ENCODE results near the gene PAGE3.

PAGE3 gene, protein sequence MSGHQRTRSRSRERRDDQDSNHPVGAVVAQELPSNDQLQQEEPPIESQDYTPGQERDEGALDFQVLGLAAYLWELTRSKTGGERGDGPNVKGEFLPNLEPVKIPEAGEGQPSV

DNA sequence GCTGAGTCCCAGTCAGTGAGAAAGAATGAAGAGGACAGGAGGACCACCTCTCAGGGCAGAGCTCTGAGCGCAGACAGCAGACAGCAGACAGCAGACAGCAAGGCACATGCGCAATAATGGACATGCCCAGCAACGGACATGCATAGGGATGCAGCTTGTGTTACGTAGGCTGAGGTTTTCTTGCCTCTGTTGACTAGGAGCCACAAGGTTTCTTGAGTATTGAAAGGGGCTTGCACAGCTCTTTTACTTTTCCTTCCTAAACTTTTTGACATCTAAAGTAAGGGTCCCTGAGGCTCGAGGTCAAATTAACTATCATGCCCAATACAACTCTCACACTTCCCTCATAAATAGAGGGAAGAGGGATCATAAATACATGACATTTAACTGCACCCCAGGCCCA lies at the start of gene PAGE3:
Gene PAGE3, minus strand, starts transcription at position 101 of the 400 bp plus-strand sequence. CDS start 1,013 bp downstream, outside the sequence.
- DNase-seq (ENCODE audit: low read depth in 3 of 3): no peak

DNA sequence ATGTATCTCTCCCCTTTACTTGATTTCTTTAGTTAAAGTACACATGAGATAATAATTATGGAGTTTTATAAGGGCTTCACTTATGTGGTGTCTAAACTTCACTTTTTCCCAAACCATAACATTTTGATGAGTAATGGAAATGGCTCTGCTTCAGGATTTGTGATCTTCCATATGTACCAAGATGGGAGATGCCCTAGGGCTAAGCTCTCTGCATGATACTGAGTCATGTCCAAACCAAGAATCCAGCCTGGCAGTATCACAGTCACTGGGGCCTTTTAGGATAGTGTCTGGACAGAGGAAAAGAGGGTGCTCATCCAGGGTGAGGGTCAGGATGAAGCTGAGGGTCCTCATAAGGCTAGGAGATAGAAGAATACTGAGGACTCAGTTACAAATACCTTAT lies 47.9 kb upstream of the PAGE3 start:
- DNase-seq (ENCODE audit: low read depth in 3 of 3): no peak

DNA sequence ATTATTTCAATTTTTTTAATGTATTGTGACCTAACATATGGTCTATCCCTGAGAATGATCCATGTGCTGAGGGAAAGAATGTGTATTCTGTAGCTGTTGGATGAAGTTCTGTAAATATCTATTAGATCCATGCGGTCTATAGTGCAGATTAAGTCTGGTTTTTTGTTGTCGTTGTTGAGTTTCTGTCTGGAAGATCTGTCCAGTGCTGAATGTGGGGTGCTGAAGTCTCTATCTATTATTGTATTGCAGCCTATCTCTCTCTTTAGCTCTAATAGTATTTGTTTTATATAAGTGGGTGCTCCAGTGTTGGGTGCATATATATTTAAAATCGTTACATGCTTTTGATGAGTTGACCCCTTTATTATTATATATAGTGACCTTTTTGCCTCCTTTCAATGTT lies 26.2 kb upstream of the PAGE3 start:
- DNase-seq (ENCODE audit: low read depth in 3 of 3): no peak

DNA sequence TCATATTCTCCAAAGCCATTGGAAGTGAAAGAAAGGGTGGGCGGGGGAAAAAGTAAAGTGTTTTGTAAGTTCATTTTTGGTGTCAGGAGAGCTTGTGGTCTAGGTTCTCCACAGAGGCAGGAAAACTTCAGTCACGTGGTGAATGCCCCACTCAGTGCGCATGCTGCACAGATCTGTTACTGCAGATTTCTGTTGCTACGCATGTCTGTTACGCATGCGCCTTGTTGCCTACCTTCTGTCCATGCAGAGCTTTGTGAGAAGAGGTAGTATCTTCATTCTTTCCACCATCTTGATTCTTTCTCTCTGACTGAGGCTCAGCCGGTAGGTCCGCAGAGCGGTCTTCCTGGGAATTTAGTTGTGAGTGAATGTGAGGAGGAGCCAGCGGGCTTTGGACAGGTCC lies 15.1 kb upstream of the PAGE3 start:
- DNase-seq (ENCODE audit: low read depth in 3 of 3): no peak

DNA sequence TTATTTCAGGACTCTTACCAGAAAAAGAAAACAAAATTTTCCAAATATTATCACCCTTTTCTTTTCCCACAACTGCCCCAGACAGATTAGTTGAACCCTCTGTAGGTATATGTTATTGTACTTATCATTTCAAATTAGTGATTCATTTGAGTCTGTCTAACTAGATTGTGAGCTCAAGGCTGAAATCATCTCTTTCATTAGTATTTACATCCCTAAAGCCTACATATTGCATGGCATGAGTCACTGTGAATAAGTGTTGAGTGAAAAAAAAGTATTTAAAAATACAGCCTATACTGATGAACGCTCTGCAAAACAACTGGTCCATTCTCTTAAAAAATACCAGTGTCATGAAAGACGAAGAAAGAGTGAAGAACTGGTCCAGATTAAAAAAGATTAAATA lies 3.9 kb downstream of the PAGE3 start:
- no peak for DNase-seq (ENCODE audit: low read depth in 3 of 3)

DNA sequence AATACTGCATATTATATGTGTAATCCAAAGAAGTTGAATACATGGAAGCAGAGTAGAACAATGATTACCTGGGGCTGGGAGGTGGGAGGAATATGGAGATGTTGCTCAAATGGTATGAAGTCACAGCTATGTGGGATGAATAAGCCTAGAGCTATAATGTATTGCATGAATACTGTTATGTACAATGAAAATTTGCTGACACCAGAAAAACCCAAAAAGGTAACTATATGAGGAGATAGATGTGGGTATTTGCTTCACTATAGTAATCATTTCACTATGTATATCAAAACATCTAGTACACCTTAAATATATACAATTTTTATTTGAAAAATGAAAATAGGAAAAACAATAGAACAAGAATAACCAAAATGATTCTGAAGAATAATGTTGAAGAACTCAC lies 11.2 kb downstream of the PAGE3 start:
- no peak for DNase-seq (ENCODE audit: low read depth in 3 of 3)

DNA sequence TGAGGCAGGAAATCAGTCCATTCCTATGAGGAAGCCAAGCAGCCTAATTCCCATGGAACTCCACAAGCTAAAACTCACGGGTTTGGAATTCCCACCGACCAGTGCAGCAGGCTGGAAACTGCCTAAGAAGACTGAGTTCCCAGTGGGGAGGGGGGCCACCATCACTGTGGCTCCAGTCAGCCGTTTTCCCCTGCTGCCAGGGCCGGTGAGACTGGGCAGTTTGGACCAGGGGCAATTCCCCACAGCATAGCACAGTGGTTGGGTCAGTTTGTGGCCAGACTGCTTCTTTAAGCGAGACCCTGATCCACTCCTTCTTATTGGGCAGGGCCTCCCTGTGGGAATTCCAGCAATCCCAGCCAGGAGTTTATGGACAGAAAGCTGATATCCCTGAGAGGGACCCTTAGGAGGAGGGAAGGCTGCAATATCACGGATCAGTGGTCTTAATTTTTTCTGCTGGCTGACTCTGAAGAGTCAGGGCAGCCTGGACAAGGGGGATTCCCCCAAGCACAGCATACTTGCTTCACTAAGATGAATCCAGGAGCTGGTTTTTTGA lies 23.9 kb downstream of the PAGE3 start:
- DNase-seq (ENCODE audit: low read depth in 3 of 3): no peak

DNA sequence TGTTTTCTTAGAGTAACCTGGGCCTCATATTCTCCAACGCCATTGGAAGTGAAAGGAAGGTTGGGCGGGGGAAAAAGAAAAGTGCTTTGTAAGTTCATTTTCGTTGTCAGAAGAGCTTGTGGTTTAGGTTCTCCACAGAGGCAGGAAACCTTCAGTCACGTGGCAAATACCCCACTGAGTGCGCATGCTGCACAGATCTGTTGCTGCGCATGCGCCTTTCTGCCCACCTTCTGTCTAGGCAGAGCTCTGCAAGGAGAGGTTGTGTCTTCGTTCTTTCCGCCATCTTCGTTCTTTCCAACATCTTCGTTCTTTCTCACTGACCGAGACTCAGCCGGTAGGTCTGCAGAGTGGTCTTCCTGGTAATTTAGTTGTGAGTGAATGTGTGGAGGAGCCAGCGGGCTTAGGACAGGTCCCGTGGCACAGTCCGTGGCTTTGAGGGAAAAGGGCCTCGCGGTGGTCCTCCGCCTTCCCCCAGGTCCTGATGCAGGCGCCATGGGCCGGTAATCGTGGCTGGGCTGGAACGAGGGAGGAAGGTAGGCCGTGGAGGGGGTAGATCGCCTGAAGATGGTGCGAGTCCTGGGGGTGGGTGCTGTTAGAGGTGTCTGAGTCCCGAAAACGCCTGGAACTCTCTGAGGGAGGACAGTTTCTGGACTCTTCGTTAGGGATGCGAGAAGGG lies 44.5 kb downstream of the PAGE3 start, which contains the start of gene PAGE5:
Gene PAGE5, plus strand, starts transcription at position 228 of the 676 bp plus-strand sequence. CDS start 1,037 bp downstream, outside the sequence.
- DNase-seq (ENCODE audit: low read depth in 3 of 3): no peak

DNA sequence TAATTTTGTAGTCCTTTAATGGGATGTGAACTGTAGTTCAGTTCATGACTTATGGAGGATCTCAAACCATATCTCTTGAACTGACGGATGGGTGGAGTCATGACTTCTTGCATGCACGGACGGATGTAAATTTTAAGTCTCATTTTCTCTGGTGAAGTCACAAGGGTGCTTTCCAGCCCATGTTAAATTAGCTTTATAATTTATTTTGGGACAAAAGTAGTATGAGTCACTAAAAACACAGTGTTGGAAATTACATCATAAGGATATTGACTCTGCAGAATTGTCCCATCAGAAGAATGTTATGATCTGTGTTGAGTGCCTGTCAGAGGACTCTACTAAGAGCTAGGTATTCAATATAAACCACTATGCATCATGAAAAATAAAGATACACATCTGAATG lies 51.3 kb downstream of the PAGE3 start:
- DNase-seq (ENCODE audit: low read depth in 3 of 3): no peak

DNA sequence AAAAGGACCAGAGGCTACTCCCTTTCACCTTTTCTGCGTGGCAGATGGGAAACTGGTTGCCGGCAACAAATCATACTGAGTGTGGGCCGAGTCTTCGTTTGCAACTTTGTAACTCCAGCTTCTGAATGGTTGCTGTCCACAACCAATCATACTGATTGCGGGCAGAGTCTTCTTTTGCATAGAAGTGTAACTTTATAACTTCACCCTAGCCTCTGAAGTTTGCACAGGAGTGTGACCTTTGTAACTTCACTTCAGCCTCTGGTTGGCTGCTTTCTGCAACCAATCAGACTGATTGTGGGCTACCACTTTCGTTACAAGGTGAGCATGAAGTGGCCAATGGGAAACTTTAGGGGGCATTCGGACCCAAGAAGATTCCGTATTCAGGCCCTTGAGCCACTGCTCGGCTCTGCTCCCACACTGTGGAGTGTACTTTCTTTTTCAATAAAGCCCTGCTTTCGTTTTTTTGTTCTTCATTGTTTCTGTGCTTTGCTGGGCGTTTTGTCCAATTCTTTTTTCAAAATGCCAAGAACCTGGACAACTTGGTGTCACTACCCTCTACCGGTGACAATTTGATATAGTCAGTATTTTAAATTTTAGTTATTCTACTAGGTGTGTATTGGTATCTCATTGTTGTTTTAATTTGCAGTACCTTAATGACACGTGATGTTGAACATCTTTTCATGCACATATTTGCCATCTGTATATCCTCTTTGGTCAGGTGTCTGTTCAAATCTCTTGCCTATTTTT lies 53.6 kb downstream of the PAGE3 start:
- no peak for DNase-seq (ENCODE audit: low read depth in 3 of 3)
